Measurements from ENCODE around the gene JPH2.

The JPH2 gene

DNA sequence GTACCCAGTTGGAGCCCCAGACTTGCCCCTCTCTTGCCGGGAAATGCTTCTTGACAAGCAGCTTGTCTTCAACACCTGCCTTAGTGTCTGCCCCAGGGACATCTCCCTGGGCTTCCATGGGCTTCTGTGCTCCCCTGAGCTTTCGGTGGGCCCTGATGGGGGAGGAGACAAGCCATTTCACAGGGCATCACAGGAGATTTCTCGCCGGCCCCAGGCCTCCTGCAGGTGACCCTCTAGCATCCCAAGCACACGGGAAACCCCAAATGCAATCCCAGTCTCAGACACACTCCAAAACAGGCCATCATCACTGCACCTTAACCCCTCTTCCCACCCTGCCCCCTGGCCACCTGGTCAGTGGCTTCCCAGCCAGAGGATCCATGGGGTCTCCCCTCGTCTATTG lies 74.5 kb downstream of the JPH2 start:
- TF ChIP-seq, protein P1, sequence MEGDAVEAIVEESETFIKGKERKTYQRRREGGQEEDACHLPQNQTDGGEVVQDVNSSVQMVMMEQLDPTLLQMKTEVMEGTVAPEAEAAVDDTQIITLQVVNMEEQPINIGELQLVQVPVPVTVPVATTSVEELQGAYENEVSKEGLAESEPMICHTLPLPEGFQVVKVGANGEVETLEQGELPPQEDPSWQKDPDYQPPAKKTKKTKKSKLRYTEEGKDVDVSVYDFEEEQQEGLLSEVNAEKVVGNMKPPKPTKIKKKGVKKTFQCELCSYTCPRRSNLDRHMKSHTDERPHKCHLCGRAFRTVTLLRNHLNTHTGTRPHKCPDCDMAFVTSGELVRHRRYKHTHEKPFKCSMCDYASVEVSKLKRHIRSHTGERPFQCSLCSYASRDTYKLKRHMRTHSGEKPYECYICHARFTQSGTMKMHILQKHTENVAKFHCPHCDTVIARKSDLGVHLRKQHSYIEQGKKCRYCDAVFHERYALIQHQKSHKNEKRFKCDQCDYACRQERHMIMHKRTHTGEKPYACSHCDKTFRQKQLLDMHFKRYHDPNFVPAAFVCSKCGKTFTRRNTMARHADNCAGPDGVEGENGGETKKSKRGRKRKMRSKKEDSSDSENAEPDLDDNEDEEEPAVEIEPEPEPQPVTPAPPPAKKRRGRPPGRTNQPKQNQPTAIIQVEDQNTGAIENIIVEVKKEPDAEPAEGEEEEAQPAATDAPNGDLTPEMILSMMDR (conservative IDR thresholded peaks at IDR 0.05) = no peak
- no peak for TF ChIP-seq ZFX (IDR thresholded peaks at IDR 0.05)
- H3K27ac ChIP-seq = no peak overlapping the region

DNA sequence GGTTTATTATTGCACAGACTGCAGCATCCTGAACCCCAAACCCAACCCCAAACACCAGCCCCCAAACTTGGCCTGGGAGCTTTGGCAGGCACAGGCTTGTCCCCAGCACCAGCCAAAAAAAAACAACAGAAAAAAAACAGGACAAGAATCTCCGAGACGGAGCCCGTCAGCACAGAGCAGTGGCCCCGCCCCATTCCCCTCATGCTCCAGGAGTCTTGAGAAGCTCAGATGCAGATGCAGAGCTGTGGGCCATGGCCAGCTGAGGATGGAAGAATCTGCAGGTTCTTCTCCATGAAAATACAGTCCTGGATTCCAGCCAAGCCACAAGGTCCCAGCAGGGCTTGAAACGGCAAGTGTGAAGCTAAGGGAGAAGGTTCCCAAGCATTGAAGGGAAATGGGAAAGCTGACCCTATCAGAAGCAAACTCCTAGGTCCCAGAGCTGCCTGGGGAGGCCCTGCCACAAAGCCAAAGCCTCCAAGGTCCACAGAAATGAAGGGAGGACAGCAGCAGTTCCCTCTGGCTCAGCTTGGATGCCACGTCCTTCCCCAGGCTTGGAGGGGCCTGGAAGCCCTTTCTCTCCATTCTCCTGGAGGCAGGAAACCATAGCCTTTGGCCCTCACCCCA lies 75.2 kb downstream of the JPH2 start:
- TF ChIP-seq, protein P1 (conservative IDR thresholded peaks at IDR 0.05) = no peak
- TF ChIP-seq ZFX (IDR thresholded peaks at IDR 0.05) = no peak
- H3K27ac ChIP-seq = no peak overlapping the region

DNA sequence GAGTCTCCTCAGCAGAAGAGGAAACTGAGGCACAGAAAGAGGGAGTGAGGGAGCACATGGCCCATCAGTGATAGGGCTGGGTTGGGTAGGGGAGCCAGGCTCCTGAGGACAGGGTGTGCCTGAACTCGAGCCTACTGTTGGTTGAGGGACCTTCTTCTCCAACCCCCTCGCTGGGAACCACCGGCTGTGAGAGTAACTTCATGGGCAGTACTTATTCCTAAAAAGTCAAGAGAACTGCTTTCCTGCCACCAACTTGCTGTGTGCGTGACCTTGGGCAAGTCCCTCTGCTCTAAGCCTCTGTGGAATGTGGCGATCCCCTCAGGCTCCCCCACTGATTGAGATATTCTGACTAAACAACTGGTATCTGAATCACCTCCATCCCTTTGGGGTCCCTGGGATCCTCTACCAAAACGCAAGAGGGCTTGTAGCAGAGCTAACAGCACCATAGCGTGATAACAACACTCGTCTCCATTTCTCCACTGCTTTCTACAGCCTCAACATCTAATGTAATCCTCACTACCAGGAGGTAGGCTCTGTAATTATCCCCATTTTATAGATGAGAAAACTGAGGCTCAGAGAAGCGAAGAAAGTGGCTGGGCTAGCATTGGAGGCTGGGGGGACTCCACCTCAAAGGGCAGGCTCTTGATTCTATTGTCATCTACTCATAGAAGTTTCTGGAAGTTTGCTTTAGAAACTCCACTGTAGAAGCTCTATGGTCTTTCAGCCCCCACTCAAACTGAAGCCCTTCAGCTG lies 76.0 kb downstream of the JPH2 start:
- TF ChIP-seq, protein P1 (conservative IDR thresholded peaks at IDR 0.05) = no peak
- TF ChIP-seq ZFX (IDR thresholded peaks at IDR 0.05) = no peak
- H3K27ac ChIP-seq = no peak overlapping the region

DNA sequence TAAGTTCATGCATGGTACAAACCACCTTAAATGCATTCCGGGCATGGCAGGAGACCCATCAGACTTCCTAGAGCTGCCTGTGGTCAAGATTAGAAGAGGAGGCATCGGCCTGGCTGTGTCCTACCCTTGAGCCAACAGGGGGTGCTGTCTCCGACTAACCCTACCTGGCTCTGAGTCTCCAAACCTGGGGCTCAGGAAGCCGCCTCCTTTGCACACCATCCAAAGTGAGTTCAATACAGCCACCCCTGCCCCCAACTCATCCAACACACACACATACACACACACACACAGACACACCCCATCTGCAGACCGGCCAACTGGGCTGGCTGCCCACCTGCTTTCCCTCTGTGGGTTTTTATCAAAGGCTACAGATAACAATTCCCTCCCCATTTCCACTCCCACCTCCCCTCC lies 77.0 kb downstream of the JPH2 start:
- H3K27ac ChIP-seq = no peak overlapping the region
- TF ChIP-seq, protein P1 (conservative IDR thresholded peaks at IDR 0.05) = peak; percentile 21; the same call in 1 of the 2 replicates
- TF ChIP-seq ZFX (IDR thresholded peaks at IDR 0.05) = no peak

DNA sequence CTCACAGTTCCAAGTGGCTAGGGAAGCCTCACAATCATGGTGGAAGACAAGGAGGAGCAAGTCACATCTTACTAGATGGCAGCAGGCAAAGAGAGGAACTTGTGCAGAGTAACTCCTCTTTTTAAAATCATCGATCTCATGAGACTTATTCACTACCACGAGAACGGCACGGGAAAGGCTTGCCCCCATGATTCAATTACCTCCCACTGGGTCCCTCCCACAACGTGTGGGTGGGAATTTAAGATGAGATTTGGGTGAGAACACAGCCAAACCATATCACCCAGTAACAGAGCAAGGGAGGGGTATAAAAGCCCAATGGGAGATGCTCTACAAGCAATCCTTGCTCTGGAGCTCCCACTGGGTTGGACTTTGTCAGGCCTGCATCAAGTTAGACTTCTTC lies 80.4 kb downstream of the JPH2 start:
- no peak overlapping the region for H3K27ac ChIP-seq
- TF ChIP-seq, protein P1 (conservative IDR thresholded peaks at IDR 0.05) = no peak
- no peak for TF ChIP-seq ZFX (IDR thresholded peaks at IDR 0.05)

DNA sequence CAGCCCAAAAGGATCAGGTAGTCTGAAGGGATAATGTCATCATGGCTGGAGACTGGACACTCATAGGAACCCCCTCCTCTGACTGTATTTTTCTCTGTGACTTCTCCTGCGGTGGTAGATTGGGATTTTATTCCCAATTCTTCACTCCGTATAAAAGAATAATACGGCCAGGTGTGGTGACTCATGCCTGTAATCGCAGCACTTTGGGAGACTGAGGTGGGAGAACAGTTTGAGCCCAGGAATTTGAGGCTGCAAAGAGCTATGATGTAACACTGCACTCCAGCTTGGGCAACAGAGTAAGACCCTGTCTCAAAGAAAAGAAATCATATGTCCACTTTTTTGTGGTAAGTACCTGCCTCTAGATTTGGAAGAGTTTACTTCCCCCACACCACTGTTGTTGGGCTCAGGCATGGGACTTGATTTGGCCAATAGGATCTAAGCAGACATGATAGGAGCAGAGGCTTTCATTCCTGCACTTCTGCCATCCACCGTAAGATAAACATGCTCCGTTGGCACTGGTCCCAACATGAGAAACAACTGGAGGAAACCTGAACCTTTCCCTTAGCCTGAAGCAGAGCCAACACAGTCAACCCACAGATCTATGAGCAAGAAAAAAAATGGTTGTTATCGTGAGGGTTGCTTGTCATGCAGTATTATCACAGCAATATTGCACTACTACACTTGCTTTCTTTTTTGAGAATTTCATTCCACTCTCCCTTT lies 82.0 kb downstream of the JPH2 start:
- TF ChIP-seq ZFX (IDR thresholded peaks at IDR 0.05) = no peak
- TF ChIP-seq, protein P1 (conservative IDR thresholded peaks at IDR 0.05) = no peak
- no peak overlapping the region for H3K27ac ChIP-seq

DNA sequence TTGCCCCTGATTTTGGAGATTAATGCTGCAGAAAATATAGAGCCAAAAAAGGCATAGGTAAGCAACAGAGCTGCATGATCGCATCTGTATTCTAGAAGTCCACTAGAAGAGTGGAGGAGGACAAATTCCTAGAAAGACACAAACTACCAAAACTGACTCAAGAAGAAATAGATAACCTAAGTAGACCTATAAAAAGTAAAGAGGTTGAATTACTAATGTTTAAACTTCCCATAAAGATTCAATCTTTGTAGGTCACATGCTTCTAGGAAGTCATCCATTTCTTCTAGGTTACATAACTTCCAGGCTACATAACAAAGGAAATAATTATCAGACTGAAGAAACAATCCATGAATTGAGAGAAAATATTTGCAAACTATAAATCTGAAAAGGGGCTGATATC lies 84.4 kb downstream of the JPH2 start:
- no peak overlapping the region for H3K27ac ChIP-seq
- TF ChIP-seq, protein P1 (conservative IDR thresholded peaks at IDR 0.05) = no peak
- no peak for TF ChIP-seq ZFX (IDR thresholded peaks at IDR 0.05)

All from C4-2B (cell line).